ENCODE results near the gene CHST9.

Gene CHST9

GRCh38 chr18:27057519-27058234, 127.4 kb downstream of the CHST9 start:
- ATAC-seq (replicated peaks; ENCODE audit: extremely low read depth, poor library complexity, severe bottlenecking) (no peak), DNase-seq (ENCODE audit: low spot score in 2 of 2) (no peak)
- H3K9me3 Mint-ChIP-seq, result peaks cover 30% of the 10 kb centered on the region
- no peaks in the 10 kb centered on the region for H3K4me1 Mint-ChIP-seq
- H3K36me3 Mint-ChIP-seq (ENCODE audit: insufficient read depth), result no peaks in the 10 kb centered on the region
- no peak overlapping the region for H3K4me3 Mint-ChIP-seq
- H3K27me3 Mint-ChIP-seq, result no peaks in the 10 kb centered on the region
- no peak overlapping the region for H3K27ac Mint-ChIP-seq (ENCODE audit: low read depth)

DNA sequence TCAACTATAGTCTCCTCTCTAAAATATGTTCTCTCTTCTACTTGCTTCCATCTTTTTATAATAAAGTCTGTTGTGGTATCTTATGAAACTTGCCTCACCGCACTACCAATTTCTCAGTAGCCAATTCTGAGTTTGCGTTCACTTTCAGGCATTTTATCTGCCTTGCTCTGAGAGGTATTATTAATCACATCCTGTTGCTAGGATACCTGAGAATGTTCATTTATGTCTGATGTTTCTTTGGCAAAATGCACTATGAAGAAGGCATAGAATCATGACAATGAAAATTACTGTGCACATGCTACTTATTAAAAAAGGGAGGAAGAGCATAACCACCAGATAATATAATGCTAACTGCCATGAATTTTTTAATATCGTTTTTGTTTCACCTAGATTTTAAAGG, 130.2 kb downstream of the CHST9 start:
- Mint-ChIP-seq H3K36me3 (ENCODE audit: insufficient read depth) (no peaks in the 10 kb centered on the region), H3K27me3 (no peaks in the 10 kb centered on the region), H3K27ac (ENCODE audit: low read depth) (no peak overlapping the region), H3K4me1 (no peaks in the 10 kb centered on the region), H3K9me3 (peaks cover 27% of the 10 kb centered on the region), H3K4me3 (no peak overlapping the region)
- DNase-seq (ENCODE audit: low spot score in 2 of 2) (no peak), ATAC-seq (replicated peaks; ENCODE audit: extremely low read depth, poor library complexity, severe bottlenecking) (no peak)

DNA sequence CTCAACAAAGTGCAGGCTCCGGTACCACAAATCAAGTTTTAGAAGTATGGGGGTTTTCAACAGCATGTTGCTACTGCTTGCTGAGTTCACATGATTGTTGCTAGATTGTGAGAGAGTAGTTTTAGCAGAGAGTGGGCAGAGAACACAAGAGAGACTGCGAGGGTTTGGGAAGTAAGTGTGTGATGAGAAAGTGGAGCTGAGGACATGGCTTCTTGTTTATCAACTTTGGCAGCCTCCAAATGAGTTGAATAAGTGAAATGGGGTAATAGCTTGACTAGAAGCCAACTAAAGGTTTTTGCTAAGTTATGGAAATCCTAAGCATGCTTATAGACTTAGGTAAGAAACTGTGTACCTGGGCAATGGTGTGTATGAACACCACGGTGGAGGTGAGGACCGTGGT, 135.1 kb downstream of the CHST9 start:
- Mint-ChIP-seq H3K27me3 (no peaks in the 10 kb centered on the region), H3K9me3 (peaks cover 31% of the 10 kb centered on the region), H3K27ac (ENCODE audit: low read depth) (no peak overlapping the region), H3K4me3 (no peak overlapping the region), H3K36me3 (ENCODE audit: insufficient read depth) (no peaks in the 10 kb centered on the region), H3K4me1 (no peaks in the 10 kb centered on the region)
- DNase-seq (ENCODE audit: low spot score in 2 of 2), result no peak
- ATAC-seq (replicated peaks; ENCODE audit: extremely low read depth, poor library complexity, severe bottlenecking), result no peak

GRCh38 chr18:27045342-27045741, 139.8 kb downstream of the CHST9 start:
- Mint-ChIP-seq H3K27ac (ENCODE audit: low read depth) (no peak overlapping the region), H3K36me3 (ENCODE audit: insufficient read depth) (no peaks in the 10 kb centered on the region), H3K9me3 (peaks cover 32% of the 10 kb centered on the region), H3K4me3 (no peak overlapping the region), H3K27me3 (no peaks in the 10 kb centered on the region), H3K4me1 (no peaks in the 10 kb centered on the region)
- no peak for DNase-seq (ENCODE audit: low spot score in 2 of 2)
- no peak for ATAC-seq (replicated peaks; ENCODE audit: extremely low read depth, poor library complexity, severe bottlenecking)

GRCh38 chr18:27042177-27042576, 142.9 kb downstream of the CHST9 start:
- peaks cover 23% of the 10 kb centered on the region for H3K9me3 Mint-ChIP-seq
- H3K36me3 Mint-ChIP-seq (ENCODE audit: insufficient read depth), result no peaks in the 10 kb centered on the region
- no peak overlapping the region for H3K27ac Mint-ChIP-seq (ENCODE audit: low read depth)
- H3K27me3 Mint-ChIP-seq, result no peaks in the 10 kb centered on the region
- ATAC-seq (replicated peaks; ENCODE audit: extremely low read depth, poor library complexity, severe bottlenecking) (no peak), DNase-seq (ENCODE audit: low spot score in 2 of 2) (no peak)
- H3K4me3 Mint-ChIP-seq, result no peak overlapping the region
- no peaks in the 10 kb centered on the region for H3K4me1 Mint-ChIP-seq

DNA sequence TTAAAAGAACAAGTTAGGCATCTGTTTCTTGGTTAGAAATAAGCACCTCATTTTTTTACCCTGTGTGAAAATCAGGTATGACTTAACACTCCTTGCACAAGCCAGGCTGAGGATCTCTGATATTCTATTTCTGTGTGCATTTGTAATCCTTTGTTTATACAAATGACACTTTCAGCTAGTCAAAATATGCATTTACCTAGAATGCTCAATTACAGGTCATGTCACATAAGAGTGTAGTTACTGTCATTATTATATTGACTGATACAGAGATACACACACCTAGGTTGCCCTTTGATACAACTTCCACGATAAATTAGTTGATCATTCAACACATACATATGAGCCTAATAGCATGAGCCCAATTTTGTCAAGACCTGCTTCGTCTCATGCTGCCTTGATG, 144.3 kb downstream of the CHST9 start:
- no peak overlapping the region for H3K4me3 Mint-ChIP-seq
- H3K27ac Mint-ChIP-seq (ENCODE audit: low read depth), result no peak overlapping the region
- peaks cover 23% of the 10 kb centered on the region for H3K9me3 Mint-ChIP-seq
- no peaks in the 10 kb centered on the region for H3K4me1 Mint-ChIP-seq
- no peak for ATAC-seq (replicated peaks; ENCODE audit: extremely low read depth, poor library complexity, severe bottlenecking)
- H3K27me3 Mint-ChIP-seq, result no peaks in the 10 kb centered on the region
- DNase-seq (ENCODE audit: low spot score in 2 of 2), result no peak
- H3K36me3 Mint-ChIP-seq (ENCODE audit: insufficient read depth), result no peaks in the 10 kb centered on the region

DNA sequence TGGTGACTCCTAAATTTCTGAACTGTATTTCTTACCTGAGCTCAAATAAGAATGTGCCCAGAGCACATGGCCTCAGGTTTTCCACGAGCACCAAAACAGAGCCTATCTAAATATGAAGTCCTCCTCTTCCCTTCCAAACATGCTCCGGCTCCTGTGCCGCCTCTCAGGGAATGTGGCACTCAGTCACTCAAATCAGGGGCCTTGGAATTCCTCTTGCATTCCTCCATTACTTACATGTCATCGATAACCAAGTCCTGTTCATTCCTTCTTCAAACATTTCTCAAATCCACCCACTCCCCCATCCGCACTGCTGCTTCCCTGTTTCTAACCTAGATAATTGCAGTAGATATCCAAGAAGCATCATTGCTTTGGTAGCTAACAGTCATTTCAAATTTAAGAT, 151.4 kb downstream of the CHST9 start:
- Mint-ChIP-seq H3K27me3 (no peaks in the 10 kb centered on the region), H3K27ac (ENCODE audit: low read depth) (no peak overlapping the region), H3K9me3 (peaks cover 16% of the 10 kb centered on the region), H3K36me3 (ENCODE audit: insufficient read depth) (no peaks in the 10 kb centered on the region), H3K4me1 (no peaks in the 10 kb centered on the region), H3K4me3 (no peak overlapping the region)
- DNase-seq (ENCODE audit: low spot score in 2 of 2), result no peak
- ATAC-seq (replicated peaks; ENCODE audit: extremely low read depth, poor library complexity, severe bottlenecking), result no peak

GRCh38 chr18:27030421-27030820, 154.7 kb downstream of the CHST9 start:
- DNase-seq (ENCODE audit: low spot score in 2 of 2) (no peak), ATAC-seq (replicated peaks; ENCODE audit: extremely low read depth, poor library complexity, severe bottlenecking) (no peak)
- Mint-ChIP-seq H3K27me3 (no peaks in the 10 kb centered on the region), H3K9me3 (peaks cover 16% of the 10 kb centered on the region), H3K4me1 (no peaks in the 10 kb centered on the region), H3K27ac (ENCODE audit: low read depth) (no peak overlapping the region), H3K36me3 (ENCODE audit: insufficient read depth) (no peaks in the 10 kb centered on the region), H3K4me3 (no peak overlapping the region)

DNA sequence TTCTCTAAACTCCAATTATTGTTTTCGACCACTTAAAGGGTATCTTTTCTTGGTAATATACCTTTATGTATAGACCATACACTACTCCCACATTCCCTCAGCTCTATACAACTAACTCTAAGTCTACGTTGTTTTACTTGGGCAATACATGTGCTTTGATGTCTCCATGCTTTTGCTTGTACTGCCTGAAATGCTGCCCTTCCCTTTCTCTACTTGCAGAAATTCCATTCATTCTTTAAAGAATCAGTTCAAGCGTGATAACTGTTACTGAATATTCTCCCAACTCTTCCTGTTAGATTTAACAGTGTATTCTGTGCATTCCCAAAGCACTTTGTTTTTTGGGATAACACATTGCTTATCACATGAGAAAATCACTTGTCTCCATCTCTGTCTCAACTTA, 162.6 kb downstream of the CHST9 start:
- no peak for ATAC-seq (replicated peaks; ENCODE audit: extremely low read depth, poor library complexity, severe bottlenecking)
- peaks cover 20% of the 10 kb centered on the region for H3K9me3 Mint-ChIP-seq
- H3K4me3 Mint-ChIP-seq, result no peak overlapping the region
- H3K27ac Mint-ChIP-seq (ENCODE audit: low read depth), result no peak overlapping the region
- no peak for DNase-seq (ENCODE audit: low spot score in 2 of 2)
- no peaks in the 10 kb centered on the region for H3K4me1 Mint-ChIP-seq
- no peaks in the 10 kb centered on the region for H3K27me3 Mint-ChIP-seq
- H3K36me3 Mint-ChIP-seq (ENCODE audit: insufficient read depth), result no peaks in the 10 kb centered on the region

GRCh38 chr18:27017901-27018500, 167.1 kb downstream of the CHST9 start:
- no peak overlapping the region for H3K4me3 Mint-ChIP-seq
- H3K27ac Mint-ChIP-seq (ENCODE audit: low read depth), result no peak overlapping the region
- no peaks in the 10 kb centered on the region for H3K27me3 Mint-ChIP-seq
- ATAC-seq (replicated peaks; ENCODE audit: extremely low read depth, poor library complexity, severe bottlenecking), result no peak
- no peak for DNase-seq (ENCODE audit: low spot score in 2 of 2)
- peaks cover 26% of the 10 kb centered on the region for H3K9me3 Mint-ChIP-seq
- no peaks in the 10 kb centered on the region for H3K36me3 Mint-ChIP-seq (ENCODE audit: insufficient read depth)
- no peaks in the 10 kb centered on the region for H3K4me1 Mint-ChIP-seq

DNA sequence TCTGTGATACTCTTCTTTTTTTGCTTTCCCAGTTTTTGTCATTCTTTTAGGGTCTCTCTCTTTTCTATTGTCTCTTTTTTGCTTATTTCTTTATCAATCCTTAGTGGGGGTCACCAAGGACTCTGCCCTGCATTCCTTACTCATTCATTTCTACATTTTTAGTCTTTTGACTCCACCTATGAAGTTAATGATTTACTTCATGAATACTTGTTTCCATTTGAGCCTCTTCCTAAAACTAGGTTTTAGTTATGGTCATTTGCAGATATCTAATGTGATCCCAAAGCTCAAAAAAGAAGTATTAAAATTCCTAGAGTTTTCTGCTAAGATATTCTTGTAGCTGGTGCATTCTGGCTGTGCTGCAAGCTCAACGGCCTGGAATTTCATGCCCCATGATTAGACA, 170.3 kb downstream of the CHST9 start:
- DNase-seq (ENCODE audit: low spot score in 2 of 2) (no peak), ATAC-seq (replicated peaks; ENCODE audit: extremely low read depth, poor library complexity, severe bottlenecking) (no peak)
- H3K9me3 Mint-ChIP-seq, result peaks cover 16% of the 10 kb centered on the region
- no peaks in the 10 kb centered on the region for H3K4me1 Mint-ChIP-seq
- H3K27me3 Mint-ChIP-seq, result no peaks in the 10 kb centered on the region
- H3K4me3 Mint-ChIP-seq, result no peak overlapping the region
- peaks cover 1% of the 10 kb centered on the region for H3K36me3 Mint-ChIP-seq (ENCODE audit: insufficient read depth)
- no peak overlapping the region for H3K27ac Mint-ChIP-seq (ENCODE audit: low read depth)

GRCh38 chr18:27010784-27011183, 174.3 kb downstream of the CHST9 start:
- H3K36me3 Mint-ChIP-seq (ENCODE audit: insufficient read depth), result peaks cover 3% of the 10 kb centered on the region

GRCh38 chr18:27009293-27009692, 175.8 kb downstream of the CHST9 start:
- DNase-seq (ENCODE audit: low spot score in 2 of 2) (no peak), ATAC-seq (replicated peaks; ENCODE audit: extremely low read depth, poor library complexity, severe bottlenecking) (no peak)
- no peak overlapping the region for H3K27ac Mint-ChIP-seq (ENCODE audit: low read depth)
- peaks cover 3% of the 10 kb centered on the region for H3K36me3 Mint-ChIP-seq (ENCODE audit: insufficient read depth)
- H3K4me1 Mint-ChIP-seq, result no peaks in the 10 kb centered on the region
- peaks cover 17% of the 10 kb centered on the region for H3K9me3 Mint-ChIP-seq
- no peak overlapping the region for H3K4me3 Mint-ChIP-seq
- H3K27me3 Mint-ChIP-seq, result no peaks in the 10 kb centered on the region

More at GRCh38 chr18:27010784-27011183, 174.3 kb downstream of the CHST9 start:
- Mint-ChIP-seq H3K4me3 (no peak overlapping the region), H3K27ac (ENCODE audit: low read depth) (no peak overlapping the region), H3K4me1 (no peaks in the 10 kb centered on the region), H3K27me3 (no peaks in the 10 kb centered on the region), H3K9me3 (peaks cover 17% of the 10 kb centered on the region)
- DNase-seq (ENCODE audit: low spot score in 2 of 2) (no peak), ATAC-seq (replicated peaks; ENCODE audit: extremely low read depth, poor library complexity, severe bottlenecking) (no peak)

Data from central memory CD8-positive, alpha-beta T cell (primary cell).